Suprapubic skin (tissue), 4 donors: Measurements from ENCODE around the gene MRPL2. TPM values are rescaled to one million over a fixed set of nuclear protein-coding genes. Genes with fewer than 3 reads are reported as not detected.

Experiments
- DNase-seq, 2 donors: peaks; one replicate each; pipeline ENCODE4 v3.0.0-alpha.2; 2019; ENCODE audit warnings: low spot score in 2 of 2
- H3K27ac ChIP-seq: fragments of 200-600 bp; sonication (generic); one replicate; pipeline ENCODE4 v1.5.1; 2019
- H3K27me3 ChIP-seq: fragments of 200-600 bp; sonication (generic); one replicate; pipeline ENCODE4 v1.5.1; 2019
- H3K36me3 ChIP-seq: fragments of 200-600 bp; sonication (generic); one replicate; pipeline ENCODE4 v1.5.1; 2019
- H3K4me1 ChIP-seq: fragments of 200-600 bp; sonication (generic); one replicate; pipeline ENCODE4 v1.5.1; 2019
- H3K4me3 ChIP-seq: fragments of 200-600 bp; sonication (generic); one replicate; pipeline ENCODE4 v1.5.1; 2019; ENCODE audit warnings: mild to moderate bottlenecking
- H3K9me3 ChIP-seq: fragments of 200-600 bp; sonication (generic); one replicate; pipeline ENCODE4 v1.5.1; 2019
- EP300 ChIP-seq: sonication (generic); formaldehyde crosslinking; IDR thresholded peaks from one replicate; pipeline ENCODE4 v1.6.1; 2017; ENCODE audit warnings: antibody characterized with exemption
- POLR2A ChIP-seq, 2 donors: fragments of 450-650 bp; IDR thresholded peaks; one replicate each; pipeline ENCODE4 v1.6.1; 2017; ENCODE audit warnings: antibody characterized with exemption in 2 of 2, mild to moderate bottlenecking in 2 of 2, moderate library complexity in 2 of 2
- POLR2AphosphoS5 ChIP-seq, 3 donors: sonication (generic); formaldehyde crosslinking; IDR thresholded peaks; one replicate each; pipeline ENCODE4 v1.6.1; 2017; ENCODE audit warnings: antibody characterized with exemption in 3 of 3
- WGBS: methylation state at CpG from one replicate; pipeline ENCODE4 v1.1.5; 2018; 5-methylcytosine and 5-hydroxymethylcytosine counted together
- total RNA-seq, 4 donors: library from RNA; depleted of rRNA; stranded (reverse); fragments of >200 nt; gene quantifications; one replicate each; pipeline ENCODE4 v1.1.0, GENCODE V29; 2016
- TF ChIP-seq, protein P1 (sequence below), 2 donors: fragments of 200-600 bp in 1 of 2; fragments of 450-650 bp in 1 of 2; sonication (generic) in 1 of 2; IDR thresholded peaks; one replicate each; pipeline ENCODE4 v1.5.1; 2016 to 2019; ENCODE audit warnings: antibody characterized with exemption in 2 of 2, mild to moderate bottlenecking in 1 of 2, moderate library complexity in 1 of 2

The MRPL2 gene
- total RNA-seq, 4 donors from 2014 or later: 21.2 to 38.1 (median 25.9) TPM

DNA sequence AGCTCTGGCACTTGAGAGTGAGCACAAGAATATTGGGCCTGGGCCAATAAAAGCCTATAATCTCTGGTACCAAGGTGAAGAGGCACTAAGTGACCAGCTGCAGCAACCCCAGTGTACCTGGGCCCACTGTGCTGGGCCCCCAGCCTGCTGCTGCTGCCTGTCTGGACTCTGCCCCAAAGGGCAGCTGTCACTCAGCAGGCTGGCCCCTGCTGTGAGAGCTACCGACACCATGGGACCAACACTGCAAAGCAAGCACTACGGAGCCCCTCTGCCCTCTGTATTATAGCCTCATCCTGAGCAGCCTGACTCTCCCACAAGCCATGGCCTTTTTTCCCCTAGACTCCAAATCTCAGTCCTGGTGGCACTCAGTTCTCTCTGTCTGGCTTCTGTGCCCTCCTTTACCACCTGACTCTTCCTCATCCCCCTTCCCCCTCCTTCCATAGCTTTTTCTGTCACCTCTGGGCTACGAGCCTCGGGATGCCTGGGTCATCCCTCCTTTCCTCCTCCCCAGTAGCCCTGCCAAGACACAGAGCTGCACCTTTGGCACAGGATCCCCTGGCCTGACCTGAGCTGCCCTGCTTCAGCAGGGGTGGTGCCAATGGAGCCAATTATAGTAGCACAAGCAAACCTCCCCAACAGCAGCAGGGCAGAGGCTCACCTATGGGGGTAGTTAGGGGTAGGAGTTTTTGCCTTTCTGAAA lies 23.6 kb downstream of the MRPL2 start:
- 62% methylated on average over 4 of the region's 4 CpGs for WGBS
- Histone ChIP-seq H3K27me3 (no peaks in the 10 kb centered on the region), H3K36me3 (peaks cover 83% of the 10 kb centered on the region), H3K4me3 (no peak overlapping the region), H3K4me1 (no peaks in the 10 kb centered on the region), H3K9me3 (no peaks in the 10 kb centered on the region), H3K27ac (no peak overlapping the region)
- TF ChIP-seq POLR2AphosphoS5 (IDR thresholded peaks at IDR 0.05) (no peak), POLR2A (IDR thresholded peaks at IDR 0.05) (no peak), EP300 (no peak)
- TF ChIP-seq, protein P1, sequence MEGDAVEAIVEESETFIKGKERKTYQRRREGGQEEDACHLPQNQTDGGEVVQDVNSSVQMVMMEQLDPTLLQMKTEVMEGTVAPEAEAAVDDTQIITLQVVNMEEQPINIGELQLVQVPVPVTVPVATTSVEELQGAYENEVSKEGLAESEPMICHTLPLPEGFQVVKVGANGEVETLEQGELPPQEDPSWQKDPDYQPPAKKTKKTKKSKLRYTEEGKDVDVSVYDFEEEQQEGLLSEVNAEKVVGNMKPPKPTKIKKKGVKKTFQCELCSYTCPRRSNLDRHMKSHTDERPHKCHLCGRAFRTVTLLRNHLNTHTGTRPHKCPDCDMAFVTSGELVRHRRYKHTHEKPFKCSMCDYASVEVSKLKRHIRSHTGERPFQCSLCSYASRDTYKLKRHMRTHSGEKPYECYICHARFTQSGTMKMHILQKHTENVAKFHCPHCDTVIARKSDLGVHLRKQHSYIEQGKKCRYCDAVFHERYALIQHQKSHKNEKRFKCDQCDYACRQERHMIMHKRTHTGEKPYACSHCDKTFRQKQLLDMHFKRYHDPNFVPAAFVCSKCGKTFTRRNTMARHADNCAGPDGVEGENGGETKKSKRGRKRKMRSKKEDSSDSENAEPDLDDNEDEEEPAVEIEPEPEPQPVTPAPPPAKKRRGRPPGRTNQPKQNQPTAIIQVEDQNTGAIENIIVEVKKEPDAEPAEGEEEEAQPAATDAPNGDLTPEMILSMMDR (IDR thresholded peaks at IDR 0.05): no peak
- no peak for DNase-seq

DNA sequence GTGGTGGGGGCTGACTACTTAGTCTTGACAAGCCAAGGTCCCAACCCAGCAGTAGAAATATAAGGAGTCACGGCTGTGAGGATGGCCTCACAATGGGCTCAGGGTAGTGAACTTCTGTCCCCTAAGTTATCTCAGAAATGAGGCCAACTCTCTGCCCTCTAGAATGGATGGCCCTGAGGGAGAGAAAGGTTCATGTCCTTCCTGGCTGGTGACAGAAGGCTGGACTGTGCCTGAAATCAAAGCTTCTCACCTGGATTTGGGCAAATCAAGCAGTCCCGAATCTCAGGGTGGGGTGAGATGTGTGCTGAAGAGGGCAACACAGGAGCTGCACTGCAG lies 25.1 kb downstream of the MRPL2 start:
- peaks cover 86% of the 10 kb centered on the region for H3K36me3 ChIP-seq
- no peak overlapping the region for H3K4me3 ChIP-seq
- H3K4me1 ChIP-seq: no peaks in the 10 kb centered on the region
- 97% methylated on average over 2 of the region's 2 CpGs for WGBS
- no peaks in the 10 kb centered on the region for H3K9me3 ChIP-seq
- TF ChIP-seq, protein P1 (IDR thresholded peaks at IDR 0.05): no peak
- no peaks in the 10 kb centered on the region for H3K27me3 ChIP-seq
- H3K27ac ChIP-seq: no peak overlapping the region
- no peak for DNase-seq

DNA sequence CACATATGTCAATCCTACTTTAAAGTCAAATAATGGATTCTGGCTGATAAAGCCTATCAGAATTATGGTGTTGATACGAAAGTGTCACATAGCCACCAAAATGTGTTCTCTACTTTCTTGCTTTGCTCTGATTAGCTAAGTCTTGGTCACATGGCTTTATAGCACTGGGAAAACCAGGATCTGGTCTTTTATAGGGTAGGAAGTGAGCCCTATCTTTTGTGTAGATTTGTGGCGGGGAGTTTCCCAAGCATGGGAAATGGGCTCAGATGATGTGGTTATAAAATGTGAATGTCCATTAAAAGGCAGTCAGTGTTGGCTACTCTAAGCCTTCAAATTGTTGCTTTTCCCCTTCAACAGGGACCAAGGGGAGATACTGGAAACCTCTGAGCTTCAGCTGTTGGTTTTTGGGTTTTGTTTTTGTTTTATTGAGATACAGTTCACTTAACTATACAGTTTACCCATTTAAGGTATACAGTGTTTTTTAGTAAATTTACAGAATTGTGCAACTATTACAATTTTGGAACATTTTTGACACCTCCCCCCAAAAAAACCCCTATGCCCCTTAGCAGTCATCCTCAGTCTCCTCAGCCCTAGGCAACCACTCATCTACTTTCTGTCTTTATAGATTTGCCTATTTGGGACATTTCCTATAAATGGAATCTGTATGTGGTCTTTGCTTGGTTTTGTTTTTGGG lies 25.6 kb downstream of the MRPL2 start:
- TF ChIP-seq, protein P1 (IDR thresholded peaks at IDR 0.05): no peak
- TF ChIP-seq EP300 (no peak), POLR2AphosphoS5 (IDR thresholded peaks at IDR 0.05) (no peak), POLR2A (IDR thresholded peaks at IDR 0.05) (no peak)
- DNase-seq: no peak
- 84% methylated on average over 2 of the region's 2 CpGs for WGBS

DNA sequence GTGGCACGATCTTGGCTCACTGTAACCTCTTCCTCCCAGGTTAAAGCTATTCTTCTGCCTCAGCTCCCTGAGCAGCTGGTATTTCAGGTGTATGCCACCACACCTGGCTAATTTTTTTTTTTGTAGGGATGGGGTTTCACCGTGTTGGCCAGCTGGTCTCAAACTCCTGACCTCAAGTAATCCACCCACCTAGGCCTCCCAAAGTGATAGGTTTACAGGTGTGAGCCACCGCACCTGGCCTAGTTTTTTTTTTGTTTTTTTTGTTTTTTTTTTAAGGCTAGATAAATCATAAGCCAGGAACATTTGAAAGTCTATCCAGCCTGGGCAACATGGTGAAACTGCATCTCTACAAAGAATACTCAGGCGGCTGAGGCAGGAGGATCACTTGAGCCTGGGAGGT lies 26.9 kb downstream of the MRPL2 start:
- TF ChIP-seq POLR2AphosphoS5 (IDR thresholded peaks at IDR 0.05) (no peak), EP300 (no peak), POLR2A (IDR thresholded peaks at IDR 0.05) (no peak)
- TF ChIP-seq, protein P1 (IDR thresholded peaks at IDR 0.05): no peak
- DNase-seq: no peak
- no peak overlapping the region for H3K4me3 ChIP-seq
- no peaks in the 10 kb centered on the region for H3K4me1 ChIP-seq
- H3K27ac ChIP-seq: no peak overlapping the region
- WGBS: 90% methylated on average over 4 of the region's 4 CpGs
- H3K9me3 ChIP-seq: no peaks in the 10 kb centered on the region
- no peaks in the 10 kb centered on the region for H3K27me3 ChIP-seq
- H3K36me3 ChIP-seq: peaks cover 86% of the 10 kb centered on the region

More for the DNA sequence above, 25.6 kb downstream of the MRPL2 start:
- H3K27me3 ChIP-seq: no peaks in the 10 kb centered on the region
- H3K27ac ChIP-seq: no peak overlapping the region
- no peaks in the 10 kb centered on the region for H3K4me1 ChIP-seq
- H3K9me3 ChIP-seq: no peaks in the 10 kb centered on the region
- no peak overlapping the region for H3K4me3 ChIP-seq
- peaks cover 86% of the 10 kb centered on the region for H3K36me3 ChIP-seq

DNA sequence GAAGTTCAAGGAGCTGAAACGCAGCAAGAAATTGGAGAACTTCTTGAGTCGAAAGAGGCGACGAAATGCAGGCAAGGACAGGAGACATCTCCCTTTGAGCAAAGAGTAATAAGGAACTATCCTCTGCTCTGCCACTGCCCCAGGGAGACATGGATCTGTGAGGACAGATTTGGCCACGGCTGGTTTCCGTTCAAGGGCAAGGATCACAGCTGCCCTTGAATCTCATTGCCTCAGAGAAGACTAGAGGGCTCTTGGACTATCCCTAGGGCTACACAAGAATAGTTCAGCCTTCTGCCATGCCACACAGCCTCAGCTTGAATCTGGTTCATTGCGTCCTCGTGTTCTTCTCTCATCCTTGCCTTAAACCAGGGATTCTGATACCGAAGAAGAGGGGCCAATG lies 30.1 kb downstream of the MRPL2 start:
- no peak for DNase-seq
- no peak overlapping the region for H3K4me3 ChIP-seq

More for the DNA sequence above, 30.1 kb downstream of the MRPL2 start:
- WGBS: 87% methylated on average over 9 of the region's 9 CpGs
- Histone ChIP-seq H3K36me3 (peaks cover 88% of the 10 kb centered on the region), H3K27ac (no peak overlapping the region), H3K9me3 (no peaks in the 10 kb centered on the region), H3K27me3 (no peaks in the 10 kb centered on the region), H3K4me1 (peaks cover 4% of the 10 kb centered on the region)
- TF ChIP-seq, protein P1 (IDR thresholded peaks at IDR 0.05): no peak
- TF ChIP-seq POLR2AphosphoS5 (IDR thresholded peaks at IDR 0.05) (no peak), EP300 (no peak), POLR2A (IDR thresholded peaks at IDR 0.05) (no peak)
